SKM-1 treated with dmso at 0.1 percent for 144 hours (cell line): ENCODE results near the gene TNFRSF12A.

Experiments used
- DNase-seq: peaks from one replicate; lab custom pipeline; 2025; ENCODE audit not compliant: unreplicated experiment; lab: John Stamatoyannopoulos, UW

TNFRSF12A gene

DNA sequence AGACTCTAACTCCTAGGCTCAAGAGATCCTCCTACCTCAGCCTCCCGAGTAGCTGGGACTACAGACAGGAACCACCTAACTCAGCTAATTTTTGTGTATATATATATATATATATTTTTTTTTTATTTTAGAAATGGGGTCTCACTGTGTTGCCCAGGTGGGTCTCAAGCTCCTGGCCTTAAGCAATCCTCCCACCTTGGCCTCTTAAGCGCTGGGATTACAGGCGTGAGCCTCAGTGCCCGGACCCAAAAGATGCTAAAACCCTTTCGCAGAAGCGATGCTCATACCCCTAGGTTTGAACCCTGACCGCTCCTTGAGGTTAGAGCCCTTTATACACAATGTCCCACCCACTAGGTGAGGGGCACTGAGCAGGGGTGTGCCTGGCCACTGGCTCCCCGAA, 9.7 kb upstream of the TNFRSF12A start:
- no peak for DNase-seq

- DNase-seq, result no peak
These were observed 7.9 kb upstream of the TNFRSF12A start for GRCh38 chr16:3012246-3012645.

GRCh38 chr16:3012828-3013420, 7.2 kb upstream of the TNFRSF12A start, which contains the start of gene CLDN9:
Gene CLDN9, plus strand, starts transcription at chr16:3012923. Its CDS starts 440 bp downstream, at chr16:3013363.
- DNase-seq, result no peak

DNA sequence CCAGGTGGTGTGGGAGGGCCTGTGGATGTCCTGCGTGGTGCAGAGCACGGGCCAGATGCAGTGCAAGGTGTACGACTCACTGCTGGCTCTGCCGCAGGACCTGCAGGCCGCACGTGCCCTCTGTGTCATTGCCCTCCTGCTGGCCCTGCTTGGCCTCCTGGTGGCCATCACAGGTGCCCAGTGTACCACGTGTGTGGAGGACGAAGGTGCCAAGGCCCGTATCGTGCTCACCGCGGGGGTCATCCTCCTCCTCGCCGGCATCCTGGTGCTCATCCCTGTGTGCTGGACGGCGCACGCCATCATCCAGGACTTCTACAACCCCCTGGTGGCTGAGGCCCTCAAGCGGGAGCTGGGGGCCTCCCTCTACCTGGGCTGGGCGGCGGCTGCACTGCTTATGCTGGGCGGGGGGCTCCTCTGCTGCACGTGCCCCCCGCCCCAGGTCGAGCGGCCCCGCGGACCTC, 6.6 kb upstream of the TNFRSF12A start:
- no peak for DNase-seq

GRCh38 chr16:3013998-3014690, 6.0 kb upstream of the TNFRSF12A start:
- DNase-seq, result no peak

DNA sequence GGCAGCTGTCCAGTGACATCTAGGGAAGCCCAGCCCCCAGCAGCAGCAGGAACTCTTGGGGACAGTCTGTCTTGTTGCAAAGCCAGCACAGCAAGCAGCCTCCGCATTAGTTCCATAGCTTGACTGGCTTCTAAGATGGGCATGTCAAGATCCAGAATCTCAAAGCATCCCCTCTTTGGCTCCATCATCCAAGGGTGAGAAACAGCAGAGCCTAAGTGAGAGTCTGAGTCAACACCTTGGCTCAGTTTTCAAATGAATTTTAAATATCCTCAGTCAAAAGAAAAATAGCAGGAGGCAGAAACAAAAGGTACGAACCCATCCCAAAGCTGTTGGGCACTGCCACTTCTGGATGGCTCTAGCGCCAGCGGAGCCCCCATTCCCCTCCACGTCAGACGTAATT, 5.2 kb upstream of the TNFRSF12A start:
- DNase-seq, result no peak

DNA sequence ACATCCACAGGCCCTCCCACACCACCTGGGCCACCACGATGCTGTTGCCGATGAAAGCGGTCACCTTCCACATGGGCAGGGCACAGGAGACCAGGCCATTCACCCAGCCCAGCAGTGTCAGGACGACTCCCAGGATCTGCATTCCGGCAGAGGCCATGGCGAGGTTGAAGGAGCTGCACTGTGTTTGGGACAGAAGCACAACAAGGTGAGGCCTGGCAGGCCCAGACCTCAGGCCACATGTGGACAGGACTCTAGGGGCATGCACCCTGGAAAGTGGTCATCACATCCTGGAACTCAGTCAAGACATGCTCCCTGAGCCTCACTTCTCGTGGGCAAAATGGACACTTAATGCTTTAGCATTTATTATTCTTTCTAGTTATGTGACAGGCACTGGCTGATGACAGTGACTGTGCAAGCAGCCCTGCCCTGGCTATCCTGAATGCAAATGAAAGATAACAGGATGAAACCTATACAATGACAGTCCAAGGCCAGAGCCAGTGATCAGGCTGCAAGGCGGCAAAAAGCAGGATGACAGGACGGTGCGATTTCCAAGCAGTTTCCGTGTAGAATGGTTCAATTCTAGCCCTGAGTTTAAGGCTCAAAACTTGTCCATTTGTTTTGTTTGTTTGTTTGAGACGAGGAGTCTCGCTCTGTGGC, 4.2 kb upstream of the TNFRSF12A start:
- no peak for DNase-seq

DNA sequence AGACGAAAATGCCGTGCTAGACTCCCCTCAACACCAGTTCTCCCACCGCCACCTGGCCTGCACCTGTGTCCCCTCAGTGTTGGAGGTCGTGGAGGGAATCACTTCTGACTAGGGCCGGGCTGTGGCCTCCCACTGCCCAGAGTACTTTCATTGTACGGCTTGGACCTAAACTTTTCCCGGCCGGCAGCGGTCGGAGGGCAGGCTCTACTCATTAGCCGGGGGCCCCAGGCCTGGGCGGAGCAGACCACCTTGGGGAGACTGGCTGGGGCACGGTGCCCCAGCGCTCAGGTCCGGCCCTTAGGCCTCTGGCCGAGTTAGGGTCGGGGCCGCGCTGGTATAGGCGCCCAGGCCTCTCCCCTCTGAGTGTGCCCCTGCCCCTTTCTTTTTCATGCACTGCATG, 2.8 kb upstream of the TNFRSF12A start:
- DNase-seq, result no peak

- no peak for DNase-seq
These were observed 2.2 kb upstream of the TNFRSF12A start, which contains the start of gene CLDN6 for GRCh38 chr16:3017794-3018506. Gene CLDN6, minus strand, starts transcription at chr16:3018183. Its CDS starts 2,162 bp downstream, at chr16:3016021.

- DNase-seq, result no peak
These were observed 448 bp upstream of the TNFRSF12A start for GRCh38 chr16:3019594-3020246.

DNA sequence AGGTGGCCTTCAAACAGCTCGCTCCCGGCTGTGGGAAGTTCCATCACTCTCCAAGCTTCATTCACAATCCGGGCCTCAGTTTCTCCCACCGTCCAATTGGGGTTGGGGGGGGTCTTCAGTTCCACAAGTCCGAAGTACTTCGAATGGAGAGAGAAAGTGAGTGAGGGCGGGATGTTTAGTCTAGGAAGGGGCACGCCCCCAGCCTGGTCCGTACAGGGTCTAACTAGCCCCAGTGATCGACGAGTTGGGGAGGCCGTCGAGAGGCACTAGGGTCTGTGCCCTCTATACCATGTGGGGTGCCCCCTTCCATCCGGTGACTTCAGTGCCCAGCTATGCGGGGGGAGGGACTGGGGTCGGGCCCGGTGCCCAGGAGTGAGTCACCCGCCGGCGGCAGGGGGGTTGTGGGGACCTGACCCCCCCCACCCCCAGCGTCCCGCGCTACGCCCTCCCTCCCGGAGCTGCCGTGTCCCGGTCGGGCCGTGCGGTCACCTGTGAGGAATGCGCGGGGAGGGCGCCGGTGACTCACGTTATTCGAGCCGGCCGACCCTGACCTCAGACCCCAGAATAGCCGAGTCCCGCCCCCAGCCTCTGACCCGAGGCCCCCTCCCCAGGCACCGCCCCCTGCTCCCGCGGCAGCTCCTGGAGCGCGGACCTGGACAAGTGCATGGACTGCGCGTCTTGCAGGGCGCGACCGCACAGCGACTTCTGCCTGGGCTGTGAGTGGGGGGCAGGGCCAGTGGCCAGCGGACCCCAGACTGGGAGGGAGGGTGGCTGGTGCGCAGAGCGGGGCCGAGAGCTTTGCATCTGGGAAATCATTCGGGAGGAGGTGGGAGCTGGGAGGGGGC, 658 bp downstream of the TNFRSF12A start:
- peak; percentile 35 for DNase-seq

- peak; percentile 73 for DNase-seq
These were observed 1.5 kb downstream of the TNFRSF12A start for GRCh38 chr16:3021449-3022207.

DNA sequence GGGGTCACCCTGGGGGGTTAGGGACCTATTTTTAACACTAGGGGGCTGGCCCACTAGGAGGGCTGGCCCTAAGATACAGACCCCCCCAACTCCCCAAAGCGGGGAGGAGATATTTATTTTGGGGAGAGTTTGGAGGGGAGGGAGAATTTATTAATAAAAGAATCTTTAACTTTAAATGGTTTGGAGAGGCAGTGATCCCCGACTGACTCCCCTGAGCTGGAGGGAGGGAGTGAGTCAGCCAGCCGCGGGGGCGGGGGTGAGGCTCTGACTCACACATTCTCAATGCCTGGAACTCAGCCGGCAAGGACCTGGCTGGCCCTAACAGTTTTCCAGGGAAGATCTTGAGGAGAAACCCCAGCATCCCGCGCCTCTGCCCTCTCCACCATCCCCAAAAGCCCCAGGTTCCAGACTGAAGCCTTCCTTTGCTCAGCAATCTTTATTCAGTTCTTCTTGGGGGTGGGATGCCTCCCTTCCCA, 2.1 kb downstream of the TNFRSF12A start:
- DNase-seq, result peak; percentile 49

GRCh38 chr16:3022684-3023414, 2.7 kb downstream of the TNFRSF12A start:
- DNase-seq, result no peak

DNA sequence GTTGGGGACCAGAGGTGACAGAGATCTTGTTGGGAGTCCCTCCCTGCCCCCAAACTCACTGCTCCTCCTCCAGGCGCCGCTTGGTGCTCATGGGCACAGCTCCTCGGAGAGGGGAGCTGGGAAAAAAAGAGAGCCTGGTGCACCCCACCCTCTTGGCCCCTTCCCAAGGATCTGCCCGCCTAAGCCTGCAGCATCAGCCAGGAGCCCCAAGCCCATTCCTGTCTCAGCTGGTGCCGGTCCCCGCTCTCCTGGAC, 3.2 kb downstream of the TNFRSF12A start:
- no peak for DNase-seq

DNA sequence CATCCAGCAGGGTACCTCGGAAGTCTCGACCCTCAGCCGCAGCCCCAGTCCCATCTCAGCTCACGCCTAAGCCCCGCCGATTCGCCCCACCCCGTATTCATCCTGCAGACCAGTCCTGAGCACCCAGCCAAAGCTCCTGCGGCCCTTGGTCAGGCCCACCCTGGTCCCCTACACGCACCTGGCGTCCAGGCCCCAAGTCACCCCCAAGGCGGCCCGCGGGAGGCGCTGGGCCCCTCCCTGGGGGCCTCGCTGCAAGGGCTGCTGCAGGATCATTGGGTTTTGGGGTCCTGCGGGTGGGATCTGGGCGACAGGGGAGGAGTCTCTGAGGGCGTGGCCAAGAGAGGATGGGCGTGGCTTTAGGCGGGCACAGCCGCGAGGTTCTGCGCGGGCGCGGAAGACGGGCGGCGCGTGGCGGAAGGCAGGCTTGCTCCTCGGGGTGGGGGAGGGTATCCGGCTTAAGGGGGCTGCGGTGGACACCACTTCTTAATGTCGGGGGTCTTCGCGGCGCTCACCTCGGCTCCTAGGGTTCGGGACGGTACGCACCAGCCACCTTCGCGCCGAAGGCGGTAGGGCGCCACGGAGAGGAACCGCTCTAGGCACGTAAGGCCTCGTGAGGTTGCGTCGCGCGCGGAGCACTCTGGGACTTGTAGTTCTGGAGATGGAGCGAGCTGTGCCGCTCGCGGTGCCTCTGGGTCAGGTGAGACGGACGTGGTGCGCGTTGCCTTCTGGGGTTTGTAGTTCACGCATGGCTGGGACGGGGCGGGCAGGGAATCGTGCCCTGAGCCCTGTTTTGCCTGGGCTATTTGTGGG, 3.7 kb downstream of the TNFRSF12A start, which contains the start of the genes HCFC1R1 and THOC6:
TSS of gene HCFC1R1 (minus strand) at position 274 of the 810 bp plus-strand sequence. CDS start at position 273, 1 bp downstream.
TSS of gene THOC6 (plus strand) at position 367 of the 810 bp plus-strand sequence. CDS start at position 659, 292 bp downstream.
- peak; percentile 97 for DNase-seq
